CD4-positive, alpha-beta T cell treated with Interleukin-6 for 4 hours (primary cell): ENCODE results near the gene R3HDM1.
"Not testable (repeated sequence)": the region's sequence is repeated elsewhere in the genome, so short reads cannot be mapped to it uniquely, and the experiment has no call there.

Experiments
- DNase-seq: peaks from one replicate; pipeline ENCODE4 v3.0.0-alpha.2; 2020; ENCODE audit warnings: mixed read lengths

Gene R3HDM1

DNA sequence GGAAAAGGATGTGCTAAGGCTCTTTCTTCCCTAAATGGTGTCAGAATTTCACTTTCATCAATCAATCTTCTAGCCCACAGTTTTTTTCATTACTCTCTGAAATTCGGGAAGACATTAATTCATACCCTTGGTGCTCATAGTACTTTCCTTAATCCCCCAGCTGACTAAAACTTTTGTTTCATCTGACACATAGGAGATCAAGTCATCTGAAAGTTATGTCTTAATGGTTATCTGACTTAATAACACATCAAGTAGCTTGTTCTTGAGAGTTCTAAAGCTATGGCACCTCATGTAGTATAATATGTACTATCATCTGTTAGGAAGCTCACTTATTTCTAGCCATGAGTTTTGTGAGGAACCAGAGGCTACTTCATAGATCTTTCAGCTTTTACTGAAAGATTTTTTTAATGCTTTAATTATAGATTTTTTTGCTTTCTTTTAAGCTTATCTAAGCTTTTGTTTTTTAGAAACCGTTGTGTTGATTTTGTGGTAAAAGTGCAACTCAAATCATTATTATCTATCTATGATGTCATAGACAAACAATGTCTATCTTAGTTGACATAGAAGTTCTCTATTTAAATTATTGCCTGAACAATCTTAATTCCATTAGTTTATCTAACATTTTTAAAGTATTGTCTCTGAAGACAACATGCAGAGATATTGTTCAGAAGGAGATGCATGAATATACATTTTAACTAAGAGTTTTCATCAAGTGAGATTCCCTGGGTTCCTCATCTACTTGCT, 116.7 kb downstream of the R3HDM1 start:
- no peak for DNase-seq

DNA sequence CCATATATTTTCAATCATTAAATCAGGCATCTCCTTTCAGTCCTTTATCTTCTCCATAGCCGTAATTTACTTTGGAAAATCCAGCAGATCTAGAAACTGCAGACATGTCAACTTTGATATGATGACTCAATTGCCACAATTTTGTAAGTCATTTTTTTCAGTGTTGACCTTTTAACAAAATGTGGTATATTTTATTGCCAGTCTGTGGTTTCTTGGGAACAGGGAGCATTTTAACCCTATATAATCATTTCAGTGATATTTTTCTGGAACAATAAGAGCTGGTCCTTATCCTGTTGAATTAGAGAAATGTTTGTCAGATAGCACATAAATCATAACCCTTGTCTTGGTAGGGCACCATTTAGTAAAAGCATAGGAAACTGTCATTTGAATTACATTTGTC, 119.4 kb downstream of the R3HDM1 start:
- no peak for DNase-seq

DNA sequence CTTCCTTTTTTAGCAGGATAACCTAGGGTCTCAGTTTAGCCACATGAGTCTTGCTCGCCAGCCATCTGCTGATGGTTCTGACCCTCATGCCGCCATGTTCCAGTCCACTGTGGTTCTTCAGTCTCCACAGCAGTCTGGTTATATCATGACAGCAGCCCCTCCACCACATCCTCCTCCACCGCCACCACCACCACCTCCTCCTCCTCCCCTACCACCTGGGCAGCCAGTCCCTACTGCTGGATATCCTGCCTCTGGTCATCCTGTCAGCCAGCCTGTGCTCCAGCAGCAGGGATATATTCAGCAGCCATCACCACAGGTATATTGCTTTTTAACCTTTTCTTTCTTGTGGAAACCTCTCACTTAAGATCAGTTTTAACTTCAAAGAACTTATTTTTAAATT, 120.4 kb downstream of the R3HDM1 start:
- DNase-seq, result no peak

DNA sequence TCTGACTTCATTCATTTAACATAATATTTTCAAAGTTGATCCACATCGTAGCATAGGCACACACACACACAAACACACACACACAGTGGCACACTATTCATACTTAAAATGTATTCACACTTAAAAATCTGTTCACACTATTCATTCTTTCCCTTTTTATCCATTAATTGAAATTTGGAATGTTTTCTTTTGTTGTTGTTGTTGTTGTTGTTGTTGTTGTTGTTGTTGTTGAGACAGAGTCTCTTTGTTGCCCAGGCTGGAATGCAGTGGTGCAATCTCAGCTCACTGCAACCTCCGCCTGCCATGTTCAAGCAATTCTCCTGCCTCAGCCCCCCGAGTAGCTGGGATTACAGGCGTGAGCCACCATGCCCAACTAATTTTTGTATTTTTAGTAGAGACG, 123.0 kb downstream of the R3HDM1 start:
- not testable (repeated sequence) for DNase-seq

DNA sequence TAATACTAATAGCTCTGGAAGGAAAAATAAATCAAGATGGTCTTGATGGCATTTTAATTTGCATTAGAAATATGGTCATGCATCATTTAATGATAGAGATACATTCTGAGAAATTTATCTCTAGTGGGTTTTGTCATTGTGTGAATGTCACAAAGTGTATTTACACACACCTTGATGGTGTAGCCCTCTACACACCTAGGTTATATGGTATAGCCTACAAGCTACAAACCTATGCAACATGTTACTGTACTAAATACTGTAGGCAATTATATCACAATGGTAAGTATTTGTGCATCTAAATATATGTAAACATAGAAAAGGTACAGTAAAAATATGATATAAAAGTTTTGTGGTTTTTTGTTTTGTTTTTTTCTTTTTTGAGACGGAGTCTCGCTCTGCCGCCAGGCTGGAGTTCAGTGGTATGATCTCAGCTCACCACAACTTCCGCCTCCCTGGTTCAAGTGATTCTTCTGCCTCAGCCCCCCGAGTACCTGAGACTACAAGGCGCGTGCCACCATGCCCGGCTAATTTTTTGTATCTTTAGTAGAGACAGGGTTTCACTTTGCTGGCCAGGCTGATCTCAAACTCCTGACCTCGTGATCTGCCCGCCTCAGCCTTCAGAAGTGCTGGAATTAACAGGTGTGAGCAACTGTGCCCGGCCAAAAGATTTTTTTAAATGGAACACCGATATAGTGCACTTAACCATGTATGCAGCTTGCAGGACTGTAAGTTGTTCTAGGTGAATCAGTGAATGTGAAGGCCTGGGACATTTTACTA, 126.7 kb downstream of the R3HDM1 start:
- DNase-seq, result peak; percentile 72

DNA sequence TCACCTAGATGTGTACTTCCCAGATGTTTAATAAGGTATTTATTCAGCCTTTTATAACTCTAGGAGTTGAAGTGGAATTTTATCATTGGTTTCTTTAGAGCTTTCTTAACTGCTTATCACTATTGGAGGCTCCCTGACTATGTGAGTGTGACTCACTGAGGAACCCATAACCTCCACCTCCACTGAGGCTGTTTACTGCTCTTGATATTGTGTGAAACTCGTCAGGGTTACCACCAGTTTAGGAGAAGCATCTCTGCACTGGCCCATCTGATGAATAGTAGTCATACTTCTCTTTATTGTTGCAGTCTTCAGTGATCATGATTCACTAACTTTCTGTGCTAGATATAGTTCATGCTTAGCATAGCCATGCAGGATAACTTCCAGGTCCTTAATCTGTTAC, 130.8 kb downstream of the R3HDM1 start:
- DNase-seq, result no peak

DNA sequence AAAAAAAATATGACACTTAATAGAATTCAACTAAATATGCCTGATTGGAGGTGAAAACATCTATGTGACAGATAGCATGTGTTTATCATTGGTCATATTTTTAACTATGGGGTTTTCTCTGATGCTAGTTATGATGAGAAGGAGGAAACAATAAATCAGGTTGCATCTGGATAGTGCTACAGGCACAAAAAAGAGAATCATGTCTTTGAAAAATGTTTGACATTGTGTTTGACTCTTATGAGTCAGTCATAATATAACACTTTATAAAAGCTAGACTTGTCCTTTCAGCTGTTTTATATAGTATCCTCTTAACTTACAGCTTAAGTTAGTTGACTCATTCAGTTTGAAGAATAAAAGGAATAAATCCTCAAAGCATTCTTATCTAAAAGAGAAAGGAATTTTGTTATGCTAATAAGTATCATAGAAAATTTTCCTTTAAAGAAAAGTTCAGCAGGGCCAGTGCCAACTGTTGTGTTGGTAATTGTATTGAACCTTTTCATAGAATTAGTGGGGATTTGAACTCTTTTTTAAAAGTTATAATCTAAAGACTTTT, 131.9 kb downstream of the R3HDM1 start:
- DNase-seq, result no peak

DNA sequence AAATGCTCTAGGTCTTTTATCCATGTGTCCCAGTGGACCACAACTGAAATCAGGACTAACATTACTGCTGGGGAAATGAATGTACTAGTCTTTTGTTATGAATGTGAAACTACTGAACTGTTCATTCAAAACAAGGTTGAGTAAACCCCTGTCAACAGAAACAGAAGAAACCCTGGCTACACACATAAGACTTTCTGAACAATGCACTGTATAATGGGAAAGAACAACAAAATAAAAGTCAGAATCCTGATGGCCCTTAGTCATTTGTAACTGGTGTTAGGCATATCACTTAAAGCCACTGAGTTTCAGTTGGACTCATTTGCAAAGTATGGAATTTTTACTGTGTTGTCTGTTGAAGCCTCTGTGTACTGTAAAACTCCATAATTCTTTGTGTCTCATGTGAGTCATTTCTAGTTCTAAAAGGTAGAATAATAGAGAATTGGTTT, 133.4 kb downstream of the R3HDM1 start:
- DNase-seq, result no peak

DNA sequence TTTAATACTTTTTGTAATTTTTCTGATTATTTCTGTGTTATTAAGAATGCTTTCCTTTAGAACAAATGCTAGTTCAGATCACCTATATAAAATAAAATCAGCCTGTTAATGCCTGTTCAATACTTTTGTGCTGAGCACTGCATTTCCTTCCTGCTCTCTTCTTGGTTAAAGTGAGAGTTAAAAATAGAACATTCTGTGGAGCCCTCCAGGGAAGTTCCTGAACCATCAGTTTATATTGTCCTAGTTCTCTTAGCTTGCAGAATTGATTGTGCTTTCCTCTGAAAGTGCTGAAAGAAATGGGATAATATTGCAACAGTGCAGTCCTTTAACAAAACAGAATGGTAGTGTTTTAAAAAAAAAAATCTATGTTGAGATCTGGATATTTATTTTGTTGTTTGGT, 135.8 kb downstream of the R3HDM1 start:
- no peak for DNase-seq

DNA sequence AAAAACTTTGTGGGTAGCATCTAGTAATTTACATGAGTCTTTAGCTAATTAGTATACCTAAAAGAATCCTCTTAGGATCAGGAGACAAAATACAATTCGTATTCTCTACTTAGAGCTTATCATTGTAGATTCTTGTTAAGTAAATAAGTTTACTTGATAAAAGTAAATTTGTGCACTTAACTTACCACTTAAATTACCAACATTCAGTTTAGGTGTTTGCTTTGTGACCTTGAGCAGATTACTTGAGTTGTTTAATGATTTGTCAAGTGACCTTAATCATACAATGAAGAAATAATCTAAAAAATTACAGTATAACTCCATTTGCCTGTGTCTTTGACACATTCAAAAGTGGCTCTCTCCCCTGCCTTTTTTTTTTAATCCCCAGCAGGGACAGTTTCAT, 143.2 kb downstream of the R3HDM1 start:
- DNase-seq, result no peak

DNA sequence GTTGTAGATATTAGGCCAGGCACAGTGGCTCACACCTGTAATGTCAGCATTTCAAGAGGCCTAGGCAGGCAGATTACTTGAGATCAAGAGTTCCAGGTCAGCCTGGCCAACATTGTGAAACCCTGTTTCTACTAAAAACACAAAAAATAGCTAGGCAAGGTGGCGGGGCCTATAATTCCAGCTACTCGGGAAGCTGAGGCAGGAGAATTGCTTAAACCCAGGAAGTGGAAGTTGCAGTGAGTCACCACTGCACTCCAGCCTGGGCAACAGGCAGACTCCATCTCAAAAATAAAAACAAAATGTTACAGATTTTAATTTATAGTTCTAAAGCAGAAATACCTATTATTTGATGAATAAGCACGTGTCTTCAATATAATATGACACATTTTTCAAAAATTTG, 144.7 kb downstream of the R3HDM1 start:
- no peak for DNase-seq

DNA sequence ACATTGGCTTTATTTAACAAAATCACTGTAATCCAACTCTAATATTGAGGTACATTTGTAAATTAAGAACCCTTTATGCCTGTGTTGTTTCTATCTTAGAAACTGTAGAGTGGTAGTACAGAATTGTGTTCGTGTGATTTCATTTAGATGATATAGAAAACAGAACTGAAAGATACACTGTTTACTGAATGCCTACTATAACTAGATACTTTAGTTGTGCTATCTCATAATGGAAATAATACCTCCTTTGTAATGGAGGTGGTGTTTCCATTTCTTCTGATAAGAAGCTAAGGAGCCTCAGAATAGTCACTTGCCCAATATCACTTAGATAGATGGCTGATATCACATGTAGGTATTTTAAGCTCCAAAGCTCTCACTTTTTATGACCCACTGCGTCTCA, 147.8 kb downstream of the R3HDM1 start:
- DNase-seq, result no peak

DNA sequence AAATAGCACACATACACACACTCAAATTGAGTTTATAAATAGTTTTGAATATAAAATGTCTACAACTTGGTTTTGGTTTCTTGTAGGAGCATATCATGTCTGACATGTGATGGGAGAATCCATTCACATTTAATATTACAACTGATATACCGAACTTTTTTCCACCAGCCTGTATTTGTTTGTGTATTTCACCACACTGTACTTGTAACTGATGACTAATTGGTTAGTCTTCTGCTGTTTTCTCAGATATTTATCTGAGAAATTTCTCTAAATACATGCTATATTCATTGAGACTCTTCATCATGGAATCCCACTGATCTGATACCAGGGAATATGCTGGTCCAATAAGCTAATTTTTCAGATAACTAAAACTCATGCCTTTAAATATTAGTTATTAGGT, 154.1 kb downstream of the R3HDM1 start:
- DNase-seq, result no peak

DNA sequence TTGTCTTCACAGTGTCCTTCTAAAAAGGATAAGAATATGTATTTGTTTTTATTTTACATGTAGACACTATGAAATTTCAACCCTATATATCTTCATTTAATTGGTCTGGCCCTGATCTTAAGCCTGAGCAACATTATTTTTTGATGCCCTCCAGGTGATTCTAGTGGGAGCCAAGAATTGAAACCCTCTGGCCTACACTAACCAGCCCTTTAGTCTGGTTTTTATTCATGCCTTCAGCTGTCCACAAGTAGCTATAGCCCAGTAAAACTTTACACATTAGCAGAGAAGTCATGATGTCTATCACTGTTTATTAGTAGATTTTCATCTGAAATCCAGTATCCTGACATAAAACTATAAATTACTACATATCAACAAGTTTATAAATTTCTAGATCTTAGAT, 157.7 kb downstream of the R3HDM1 start:
- no peak for DNase-seq

DNA sequence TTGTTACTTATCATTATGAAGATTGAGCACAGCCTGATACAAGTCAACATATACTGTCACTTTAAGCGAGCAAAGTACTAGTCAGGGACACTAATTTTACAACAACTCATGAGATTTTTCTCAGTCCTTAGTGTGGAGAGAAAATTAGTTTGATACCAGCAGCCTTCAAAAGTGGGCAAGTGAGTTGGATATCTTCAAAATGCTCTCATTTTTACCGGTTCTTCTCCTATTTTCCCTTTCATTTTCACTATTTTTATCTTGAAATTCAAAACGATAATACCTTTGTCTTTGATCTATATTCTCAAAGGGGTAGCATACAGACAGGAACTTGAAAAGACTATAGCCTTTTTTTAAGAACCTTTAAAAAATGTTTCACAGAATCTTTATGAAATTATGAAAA, 158.4 kb downstream of the R3HDM1 start:
- DNase-seq, result no peak

DNA sequence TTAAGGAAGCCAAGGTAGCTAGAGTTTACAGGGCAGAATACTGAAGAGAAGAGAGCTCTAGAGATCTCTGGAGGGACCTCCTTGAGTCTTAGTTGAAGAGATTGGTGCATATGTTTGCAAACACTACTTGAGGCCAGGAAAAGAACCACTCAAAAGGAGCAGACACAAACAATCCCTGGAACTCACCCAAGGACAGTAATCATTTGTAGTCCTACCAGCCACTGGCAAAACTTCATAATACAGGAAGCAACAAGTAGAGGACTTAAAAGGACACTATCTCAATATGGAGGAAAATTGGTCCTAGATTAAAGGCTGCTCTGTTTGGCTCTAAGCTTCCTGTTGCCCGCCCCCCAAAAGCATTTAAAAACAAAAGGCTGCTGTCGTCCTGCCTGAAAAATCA, 163.4 kb downstream of the R3HDM1 start:
- DNase-seq, result no peak

DNA sequence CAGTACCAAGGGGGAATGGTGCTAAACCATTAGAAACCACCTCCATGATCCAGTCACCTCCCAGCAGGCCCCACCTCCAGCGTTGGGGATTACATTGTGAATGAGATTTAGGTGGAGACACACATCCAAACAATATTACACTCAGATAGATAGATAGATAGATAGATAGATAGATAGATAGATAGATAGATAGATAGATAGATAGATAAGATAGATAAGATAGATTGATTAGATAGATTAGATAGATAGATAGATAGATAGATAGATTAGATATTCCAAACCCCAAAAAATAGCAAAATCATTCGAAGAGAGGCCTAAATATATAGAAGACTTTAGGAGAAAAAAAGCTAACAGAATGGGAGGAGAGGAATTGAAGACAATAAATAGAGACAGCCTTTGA, 167.6 kb downstream of the R3HDM1 start:
- DNase-seq, result no peak

DNA sequence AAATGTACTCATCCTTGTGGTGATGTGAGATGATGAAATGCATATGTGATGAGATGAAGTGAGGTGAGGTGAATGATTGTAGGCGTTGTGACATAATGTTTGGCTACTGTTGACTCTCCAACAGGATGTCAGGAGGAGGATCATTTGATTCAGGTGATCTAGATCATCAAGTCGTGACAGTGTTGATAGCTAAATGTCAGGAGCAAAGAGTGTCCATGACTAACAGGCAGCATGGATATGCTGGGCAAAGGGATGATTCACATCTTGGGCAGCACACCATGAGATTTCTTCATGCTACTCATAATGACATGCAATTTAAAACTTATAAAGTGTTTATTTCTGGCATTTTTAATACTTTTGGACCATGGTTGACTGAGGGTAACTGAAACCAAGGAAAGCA, 170.2 kb downstream of the R3HDM1 start:
- DNase-seq, result no peak

DNA sequence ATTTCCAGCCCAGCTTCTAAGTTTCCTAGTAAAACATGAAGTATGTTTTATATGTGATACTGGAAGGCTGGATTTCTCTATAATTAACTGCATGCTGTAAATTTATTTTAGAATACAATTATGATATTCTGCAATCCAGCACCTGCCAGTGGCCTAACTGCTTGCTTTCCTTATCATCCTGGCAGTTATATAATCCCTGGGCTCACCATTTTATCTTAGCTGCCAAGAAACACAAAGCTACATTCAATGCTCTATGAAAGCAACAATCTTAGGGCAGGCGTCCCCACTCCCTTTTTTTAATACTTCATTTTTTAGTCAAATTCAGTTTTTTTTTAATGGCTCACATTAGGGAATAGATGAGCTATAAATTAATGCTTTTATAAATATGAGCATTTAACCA, 172.0 kb downstream of the R3HDM1 start:
- DNase-seq, result no peak

DNA sequence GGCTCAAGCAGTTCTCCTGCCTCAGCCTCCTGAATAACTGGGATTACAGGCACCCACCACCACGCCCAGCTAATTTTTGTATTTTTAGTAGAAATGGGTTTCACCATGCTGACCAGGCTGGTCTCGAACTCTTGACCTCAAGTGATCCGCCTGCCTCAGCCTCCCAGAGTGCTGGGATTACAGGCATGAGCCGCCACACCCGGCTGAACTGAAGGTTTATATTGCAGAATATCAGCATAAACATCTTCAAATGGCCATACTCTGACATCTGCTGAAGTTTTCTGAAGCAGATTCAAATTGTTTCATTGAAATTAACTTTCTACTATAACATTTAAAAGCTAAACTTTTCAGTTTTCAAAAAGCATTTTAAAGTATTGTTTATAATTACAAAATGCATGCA, 172.8 kb downstream of the R3HDM1 start:
- not testable (repeated sequence) for DNase-seq

DNA sequence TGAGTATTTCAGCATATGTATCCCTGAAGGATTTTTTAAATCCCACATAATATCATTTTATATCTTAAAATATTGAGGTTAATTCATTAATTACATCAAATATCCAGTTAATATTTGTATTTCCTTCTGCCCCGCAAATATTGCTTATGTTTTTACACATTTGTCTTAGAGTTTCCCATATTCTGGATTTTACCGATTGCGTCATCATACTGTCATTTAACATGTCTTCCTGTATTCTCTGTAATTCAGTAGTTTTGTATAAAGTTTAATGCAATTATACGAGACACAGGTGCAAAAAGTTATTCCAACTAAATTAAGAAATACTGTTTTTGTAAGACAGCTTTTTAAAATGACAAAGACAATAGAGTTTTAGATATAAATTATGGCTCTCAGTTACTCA, 176.9 kb downstream of the R3HDM1 start:
- no peak for DNase-seq

DNA sequence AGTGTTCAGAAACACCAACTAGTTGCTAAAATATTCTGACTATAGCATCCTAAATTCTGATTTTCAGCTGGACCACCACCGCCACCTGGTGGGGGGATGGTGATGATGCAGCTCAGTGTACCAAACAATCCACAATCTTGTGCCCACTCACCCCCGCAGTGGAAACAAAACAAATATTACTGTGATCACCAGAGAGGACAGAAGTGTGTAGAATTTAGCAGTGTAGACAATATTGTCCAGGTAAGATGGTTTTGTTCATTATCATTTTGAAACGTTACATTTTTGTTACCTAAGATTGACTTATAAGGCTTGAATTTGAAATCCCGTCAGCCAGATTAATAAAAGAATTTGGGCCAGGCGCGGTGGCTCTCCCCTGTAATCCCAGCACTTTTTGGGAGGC, 178.7 kb downstream of the R3HDM1 start:
- DNase-seq, result peak; percentile 79

DNA sequence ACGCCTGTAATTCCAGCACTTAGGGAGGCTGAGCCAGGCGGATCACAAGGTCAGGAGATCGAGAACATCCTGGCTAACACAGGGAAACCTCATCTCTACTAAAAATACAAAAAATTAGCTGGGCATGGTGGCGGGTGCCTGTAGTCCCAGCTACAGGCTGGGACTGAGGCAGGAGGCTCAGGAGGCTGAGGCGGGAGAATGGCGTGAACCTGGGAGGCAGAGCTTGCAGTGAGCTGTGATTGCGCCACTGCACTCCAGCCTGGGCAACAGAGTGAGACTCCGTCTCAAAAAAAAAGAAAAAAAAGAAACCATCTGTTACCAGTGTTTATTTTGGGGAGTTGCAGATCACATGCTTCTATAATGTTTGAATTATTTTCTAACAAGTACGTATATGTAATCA, 183.8 kb downstream of the R3HDM1 start:
- not testable (repeated sequence) for DNase-seq

DNA sequence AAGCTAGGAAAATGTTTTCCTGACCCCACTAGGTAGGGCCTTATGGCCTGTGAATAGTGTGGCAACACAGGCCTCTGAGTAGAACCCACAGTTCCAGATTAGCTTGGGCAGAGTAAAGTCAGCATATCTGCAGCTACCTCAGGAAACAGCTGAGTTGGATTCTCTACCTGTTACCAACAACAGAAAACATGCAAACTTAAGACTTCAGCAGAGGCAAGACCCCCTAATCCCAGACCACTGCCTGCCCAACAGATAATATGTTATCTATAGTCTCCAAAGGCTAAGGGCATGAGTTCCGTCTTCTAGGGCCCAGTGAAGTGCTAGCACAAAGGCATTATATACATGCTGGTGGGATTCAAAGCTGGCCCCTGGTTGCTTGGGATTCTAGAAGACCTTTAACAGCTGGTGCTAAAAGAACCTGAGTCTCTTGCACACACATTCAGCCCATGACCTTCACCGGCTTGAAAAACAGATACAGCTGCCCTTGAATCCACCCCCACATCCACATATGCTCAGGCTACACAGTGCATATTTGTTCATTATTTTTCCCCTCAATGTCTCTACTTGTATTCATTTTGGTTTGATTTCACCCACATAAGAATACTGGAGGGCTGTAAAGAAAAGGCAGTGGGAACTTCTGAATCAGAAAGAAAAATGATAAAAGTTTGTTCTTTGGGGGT, 196.9 kb downstream of the R3HDM1 start:
- no peak for DNase-seq
